ENCODE results near the gene CCL5. TPM values are rescaled to one million over a fixed set of nuclear protein-coding genes. Genes with fewer than 3 reads are reported as not detected.

Gene CCL5
- total and polyA plus RNA-seq, 10 of the 15 experiments (the other 5 are each of a cell fraction or from before 2014, with no cell fraction given): 45.7 to 186 (median 90.8) TPM

DNA sequence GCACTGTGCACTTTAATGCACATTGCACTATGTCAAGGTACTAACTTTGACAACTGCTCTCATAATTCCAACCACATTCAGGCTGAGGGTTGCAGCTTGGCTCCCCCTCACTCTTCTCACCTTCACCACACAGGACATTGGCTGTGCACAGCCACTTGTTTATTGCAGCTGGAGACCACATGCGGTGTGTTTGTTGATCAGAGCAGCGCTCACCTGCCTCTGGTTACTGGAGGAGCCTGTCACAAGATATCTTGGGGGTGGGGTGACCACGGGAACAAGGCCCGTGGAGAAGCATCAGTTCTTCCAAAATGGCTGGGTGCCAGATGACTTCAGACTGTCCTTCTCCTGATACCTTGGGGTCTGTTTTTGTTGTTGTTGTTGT lies 10.6 kb upstream of the CCL5 start (continued):
- TF ChIP-seq MYB (IDR thresholded peaks at IDR 0.05; ENCODE audit: borderline replicate concordance, low read depth, low read length) (0 out of 2 replicates have a peak, but pooled peaks have one; percentile 51), ZZZ3 (IDR thresholded peaks at IDR 0.05; ENCODE audit: control insufficient read depth, insufficient read length, low read depth) (no peak), TCF3 (IDR thresholded peaks at IDR 0.05; ENCODE audit: borderline replicate concordance, insufficient read depth, low read depth, low read length) (no peak), TBL1XR1 (IDR thresholded peaks at IDR 0.05; ENCODE audit: low read depth, low read length) (no peak), EP300 (IDR thresholded peaks at IDR 0.05; ENCODE audit: borderline replicate concordance in 1 of 2, control insufficient read depth in 1 of 2, low read depth in 2 of 2, low read length in 2 of 2) (peak; percentile 87 to 93), PML (IDR thresholded peaks at IDR 0.05; ENCODE audit: low read length) (no peak), BCL11A (IDR thresholded peaks at IDR 0.05; ENCODE audit: low read depth, low read length) (peak; percentile 51; the same call in 1 of the 2 replicates), POU2F2 (IDR thresholded peaks at IDR 0.05; ENCODE audit: borderline replicate concordance, low read depth, low read length) (no peak; the same call in 2 of the 3 replicates), KDM1A (IDR thresholded peaks at IDR 0.05; ENCODE audit: borderline replicate concordance) (no peak), PAX5 (IDR thresholded peaks at IDR 0.05; ENCODE audit: borderline replicate concordance, low read depth, low read length) (peak; percentile 46; the same call in 1 of the 2 replicates), FOXM1 (IDR thresholded peaks at IDR 0.05; ENCODE audit: low read depth, low read length) (no peak), LARP7 (IDR thresholded peaks at IDR 0.05) (no peak), POLR2AphosphoS5 (IDR thresholded peaks at IDR 0.05; ENCODE audit: low read length) (no peak), POLR2AphosphoS2 (IDR thresholded peaks at IDR 0.05; ENCODE audit: low read depth, low read length) (no peak), HCFC1 (IDR thresholded peaks at IDR 0.05; ENCODE audit: low read length) (no peak), ZBED1 (IDR thresholded peaks at IDR 0.05; ENCODE audit: borderline replicate concordance) (no peak), CBFB (IDR thresholded peaks at IDR 0.05; ENCODE audit: low read depth) (no peak), GABPA (IDR thresholded peaks at IDR 0.05; ENCODE audit: low read depth) (no peak), NFYB (IDR thresholded peaks at IDR 0.05; ENCODE audit: insufficient read depth, low read depth, low read length) (no peak), SMARCA5 (IDR thresholded peaks at IDR 0.05) (no peak)
- TF ChIP-seq, protein P1, sequence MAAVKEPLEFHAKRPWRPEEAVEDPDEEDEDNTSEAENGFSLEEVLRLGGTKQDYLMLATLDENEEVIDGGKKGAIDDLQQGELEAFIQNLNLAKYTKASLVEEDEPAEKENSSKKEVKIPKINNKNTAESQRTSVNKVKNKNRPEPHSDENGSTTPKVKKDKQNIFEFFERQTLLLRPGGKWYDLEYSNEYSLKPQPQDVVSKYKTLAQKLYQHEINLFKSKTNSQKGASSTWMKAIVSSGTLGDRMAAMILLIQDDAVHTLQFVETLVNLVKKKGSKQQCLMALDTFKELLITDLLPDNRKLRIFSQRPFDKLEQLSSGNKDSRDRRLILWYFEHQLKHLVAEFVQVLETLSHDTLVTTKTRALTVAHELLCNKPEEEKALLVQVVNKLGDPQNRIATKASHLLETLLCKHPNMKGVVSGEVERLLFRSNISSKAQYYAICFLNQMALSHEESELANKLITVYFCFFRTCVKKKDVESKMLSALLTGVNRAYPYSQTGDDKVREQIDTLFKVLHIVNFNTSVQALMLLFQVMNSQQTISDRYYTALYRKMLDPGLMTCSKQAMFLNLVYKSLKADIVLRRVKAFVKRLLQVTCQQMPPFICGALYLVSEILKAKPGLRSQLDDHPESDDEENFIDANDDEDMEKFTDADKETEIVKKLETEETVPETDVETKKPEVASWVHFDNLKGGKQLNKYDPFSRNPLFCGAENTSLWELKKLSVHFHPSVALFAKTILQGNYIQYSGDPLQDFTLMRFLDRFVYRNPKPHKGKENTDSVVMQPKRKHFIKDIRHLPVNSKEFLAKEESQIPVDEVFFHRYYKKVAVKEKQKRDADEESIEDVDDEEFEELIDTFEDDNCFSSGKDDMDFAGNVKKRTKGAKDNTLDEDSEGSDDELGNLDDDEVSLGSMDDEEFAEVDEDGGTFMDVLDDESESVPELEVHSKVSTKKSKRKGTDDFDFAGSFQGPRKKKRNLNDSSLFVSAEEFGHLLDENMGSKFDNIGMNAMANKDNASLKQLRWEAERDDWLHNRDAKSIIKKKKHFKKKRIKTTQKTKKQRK (IDR thresholded peaks at IDR 0.05; ENCODE audit: low read depth, low read length): no peak
- TF ChIP-seq, protein P2, sequence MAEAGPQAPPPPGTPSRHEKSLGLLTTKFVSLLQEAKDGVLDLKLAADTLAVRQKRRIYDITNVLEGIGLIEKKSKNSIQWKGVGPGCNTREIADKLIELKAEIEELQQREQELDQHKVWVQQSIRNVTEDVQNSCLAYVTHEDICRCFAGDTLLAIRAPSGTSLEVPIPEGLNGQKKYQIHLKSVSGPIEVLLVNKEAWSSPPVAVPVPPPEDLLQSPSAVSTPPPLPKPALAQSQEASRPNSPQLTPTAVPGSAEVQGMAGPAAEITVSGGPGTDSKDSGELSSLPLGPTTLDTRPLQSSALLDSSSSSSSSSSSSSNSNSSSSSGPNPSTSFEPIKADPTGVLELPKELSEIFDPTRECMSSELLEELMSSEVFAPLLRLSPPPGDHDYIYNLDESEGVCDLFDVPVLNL (IDR thresholded peaks at IDR 0.05; ENCODE audit: low read depth, low read length): no peak
- TF ChIP-seq, protein P3, sequence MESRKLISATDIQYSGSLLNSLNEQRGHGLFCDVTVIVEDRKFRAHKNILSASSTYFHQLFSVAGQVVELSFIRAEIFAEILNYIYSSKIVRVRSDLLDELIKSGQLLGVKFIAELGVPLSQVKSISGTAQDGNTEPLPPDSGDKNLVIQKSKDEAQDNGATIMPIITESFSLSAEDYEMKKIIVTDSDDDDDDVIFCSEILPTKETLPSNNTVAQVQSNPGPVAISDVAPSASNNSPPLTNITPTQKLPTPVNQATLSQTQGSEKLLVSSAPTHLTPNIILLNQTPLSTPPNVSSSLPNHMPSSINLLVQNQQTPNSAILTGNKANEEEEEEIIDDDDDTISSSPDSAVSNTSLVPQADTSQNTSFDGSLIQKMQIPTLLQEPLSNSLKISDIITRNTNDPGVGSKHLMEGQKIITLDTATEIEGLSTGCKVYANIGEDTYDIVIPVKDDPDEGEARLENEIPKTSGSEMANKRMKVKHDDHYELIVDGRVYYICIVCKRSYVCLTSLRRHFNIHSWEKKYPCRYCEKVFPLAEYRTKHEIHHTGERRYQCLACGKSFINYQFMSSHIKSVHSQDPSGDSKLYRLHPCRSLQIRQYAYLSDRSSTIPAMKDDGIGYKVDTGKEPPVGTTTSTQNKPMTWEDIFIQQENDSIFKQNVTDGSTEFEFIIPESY (IDR thresholded peaks at IDR 0.05): peak; percentile 57; the same call in 1 of the 2 replicates
- TF ChIP-seq, protein P4, sequence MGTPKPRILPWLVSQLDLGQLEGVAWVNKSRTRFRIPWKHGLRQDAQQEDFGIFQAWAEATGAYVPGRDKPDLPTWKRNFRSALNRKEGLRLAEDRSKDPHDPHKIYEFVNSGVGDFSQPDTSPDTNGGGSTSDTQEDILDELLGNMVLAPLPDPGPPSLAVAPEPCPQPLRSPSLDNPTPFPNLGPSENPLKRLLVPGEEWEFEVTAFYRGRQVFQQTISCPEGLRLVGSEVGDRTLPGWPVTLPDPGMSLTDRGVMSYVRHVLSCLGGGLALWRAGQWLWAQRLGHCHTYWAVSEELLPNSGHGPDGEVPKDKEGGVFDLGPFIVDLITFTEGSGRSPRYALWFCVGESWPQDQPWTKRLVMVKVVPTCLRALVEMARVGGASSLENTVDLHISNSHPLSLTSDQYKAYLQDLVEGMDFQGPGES (IDR thresholded peaks at IDR 0.05): no peak
- TF ChIP-seq, protein P5, sequence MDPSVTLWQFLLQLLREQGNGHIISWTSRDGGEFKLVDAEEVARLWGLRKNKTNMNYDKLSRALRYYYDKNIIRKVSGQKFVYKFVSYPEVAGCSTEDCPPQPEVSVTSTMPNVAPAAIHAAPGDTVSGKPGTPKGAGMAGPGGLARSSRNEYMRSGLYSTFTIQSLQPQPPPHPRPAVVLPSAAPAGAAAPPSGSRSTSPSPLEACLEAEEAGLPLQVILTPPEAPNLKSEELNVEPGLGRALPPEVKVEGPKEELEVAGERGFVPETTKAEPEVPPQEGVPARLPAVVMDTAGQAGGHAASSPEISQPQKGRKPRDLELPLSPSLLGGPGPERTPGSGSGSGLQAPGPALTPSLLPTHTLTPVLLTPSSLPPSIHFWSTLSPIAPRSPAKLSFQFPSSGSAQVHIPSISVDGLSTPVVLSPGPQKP (IDR thresholded peaks at IDR 0.05; ENCODE audit: low read depth, low read length): no peak

All from GM12878 (cell line).